D341Med (cell line): Measurements from ENCODE around the gene BCL6.
"Not testable (repeated sequence)": the region's sequence is repeated elsewhere in the genome, so short reads cannot be mapped to it uniquely, and the experiment has no call there.

Source experiments
- DNase-seq: peaks from one replicate; pipeline ENCODE4 v3.0.0; 2012; ENCODE audit warnings: low spot score

The BCL6 gene

DNA sequence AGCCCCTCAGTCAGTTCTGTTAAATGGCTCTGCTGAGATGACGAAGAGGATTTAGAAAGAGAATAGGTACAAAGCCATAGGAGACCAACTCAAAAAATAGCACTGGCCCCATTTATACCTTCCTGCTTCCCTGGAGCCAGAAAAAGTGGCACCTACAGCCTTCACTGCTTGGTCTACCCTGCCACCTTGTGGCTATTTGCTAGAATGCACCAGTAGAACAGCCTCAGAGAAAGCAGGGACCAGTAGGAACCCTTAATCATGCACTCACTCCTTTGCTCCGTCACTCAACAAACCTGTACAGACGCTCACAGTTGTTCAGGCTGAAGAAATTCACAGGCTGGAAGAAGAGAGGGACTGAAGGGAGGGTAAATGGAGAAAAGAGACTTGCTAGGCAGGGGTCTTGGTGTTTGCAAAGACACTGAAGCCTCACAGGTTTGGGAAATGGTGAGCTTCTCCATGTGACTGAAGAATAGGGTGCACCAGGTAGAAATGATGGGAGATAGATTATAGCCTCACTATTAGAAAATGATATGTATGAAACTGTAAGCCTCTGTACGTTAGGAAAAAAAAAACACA is 30.8 kb downstream of the BCL6 start:
- peak; percentile 73 for DNase-seq

DNA sequence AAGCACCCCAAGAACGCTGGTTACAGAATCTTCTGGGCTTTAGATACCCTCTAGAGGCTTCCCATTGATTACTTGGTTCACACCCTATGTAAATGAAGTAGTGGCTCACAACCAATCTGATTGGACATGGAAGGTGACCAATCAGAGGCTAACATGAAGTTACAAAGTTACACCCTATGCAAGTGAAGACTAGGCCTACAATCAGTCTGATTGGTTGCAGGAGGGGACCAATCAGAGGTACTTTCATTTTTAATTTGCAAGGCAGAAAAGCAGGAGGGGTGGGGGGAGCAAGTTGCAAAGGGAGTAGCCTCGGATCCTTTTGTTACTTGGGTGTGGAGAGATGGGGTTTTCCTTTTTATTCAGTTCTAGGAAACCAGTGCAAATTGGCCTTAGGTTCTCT is 31.8 kb downstream of the BCL6 start:
- DNase-seq = no peak

DNA sequence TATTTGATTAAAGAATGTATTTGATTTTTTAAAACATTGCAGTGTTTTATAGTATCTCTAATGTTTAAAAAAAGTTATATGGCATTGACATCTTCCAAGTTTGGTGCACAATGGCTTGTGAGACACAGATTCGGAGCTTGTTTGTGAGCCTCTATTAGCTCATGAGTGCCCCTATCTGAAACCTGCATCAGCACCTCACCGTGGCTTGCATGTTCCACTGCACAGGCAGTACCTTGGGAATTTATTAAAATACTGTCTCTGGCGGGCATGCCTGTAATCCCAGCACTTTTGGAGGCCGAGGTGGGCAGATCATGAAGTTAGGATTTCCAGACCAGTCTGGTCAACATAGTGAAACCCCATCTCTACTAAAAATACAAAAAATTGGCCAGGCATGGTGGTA is 36.1 kb downstream of the BCL6 start:
- no peak for DNase-seq

DNA sequence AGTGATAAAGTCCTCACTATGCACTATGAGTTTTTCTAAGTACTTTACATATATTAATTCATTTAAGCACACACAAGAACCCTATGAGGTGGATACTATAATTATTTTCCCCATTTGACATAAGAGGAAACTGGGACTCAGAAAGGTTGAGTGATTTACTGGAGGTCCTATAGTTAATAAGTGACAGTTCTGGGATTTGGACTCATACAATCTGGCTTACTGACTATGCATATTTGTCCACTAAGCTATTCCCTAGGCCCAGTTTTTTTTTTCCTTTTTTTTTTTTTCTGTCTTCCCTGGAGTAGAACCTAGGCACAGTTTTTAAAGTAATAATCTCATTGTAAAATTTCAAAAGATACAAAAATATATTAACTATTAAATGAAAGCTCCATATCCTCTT is 36.6 kb downstream of the BCL6 start:
- DNase-seq = no peak

DNA sequence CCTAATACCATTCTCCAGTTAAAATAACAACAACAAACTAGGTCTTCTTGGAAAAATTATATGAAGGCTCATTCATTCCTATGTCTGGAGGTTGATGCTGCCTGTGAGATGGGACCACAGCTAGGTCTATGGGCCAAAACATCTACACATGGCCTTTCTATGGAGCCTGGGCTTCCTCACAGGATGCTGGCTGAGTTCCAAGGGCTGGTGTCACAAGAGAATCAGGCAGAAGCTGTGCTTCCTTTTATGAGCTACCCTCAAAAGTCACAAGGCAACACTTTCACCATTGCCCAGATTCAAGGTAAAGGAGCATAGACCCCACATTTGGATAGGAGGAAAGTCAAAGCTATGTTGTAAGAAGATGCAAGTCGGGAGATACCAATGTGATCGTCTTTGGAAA is 38.3 kb downstream of the BCL6 start:
- DNase-seq = no peak

DNA sequence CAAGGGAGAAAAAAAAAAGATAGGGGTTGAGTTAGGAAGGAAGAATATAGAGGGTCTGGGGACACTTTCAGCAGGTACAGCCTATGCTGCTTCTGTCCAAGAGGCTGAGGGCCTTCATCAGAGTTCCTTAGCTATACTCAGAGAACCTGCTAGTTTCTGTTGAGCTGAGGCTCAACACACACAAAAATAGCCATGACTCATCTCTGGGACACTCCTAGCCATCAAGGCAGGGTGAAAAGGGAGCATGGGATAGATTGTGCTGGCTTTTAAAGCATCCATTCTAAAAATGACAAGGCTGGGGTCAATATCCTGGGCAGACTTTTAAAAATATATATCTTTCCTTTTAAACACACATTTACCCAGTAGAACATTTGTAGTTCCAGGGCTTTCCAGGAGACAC is 40.1 kb downstream of the BCL6 start:
- no peak for DNase-seq

DNA sequence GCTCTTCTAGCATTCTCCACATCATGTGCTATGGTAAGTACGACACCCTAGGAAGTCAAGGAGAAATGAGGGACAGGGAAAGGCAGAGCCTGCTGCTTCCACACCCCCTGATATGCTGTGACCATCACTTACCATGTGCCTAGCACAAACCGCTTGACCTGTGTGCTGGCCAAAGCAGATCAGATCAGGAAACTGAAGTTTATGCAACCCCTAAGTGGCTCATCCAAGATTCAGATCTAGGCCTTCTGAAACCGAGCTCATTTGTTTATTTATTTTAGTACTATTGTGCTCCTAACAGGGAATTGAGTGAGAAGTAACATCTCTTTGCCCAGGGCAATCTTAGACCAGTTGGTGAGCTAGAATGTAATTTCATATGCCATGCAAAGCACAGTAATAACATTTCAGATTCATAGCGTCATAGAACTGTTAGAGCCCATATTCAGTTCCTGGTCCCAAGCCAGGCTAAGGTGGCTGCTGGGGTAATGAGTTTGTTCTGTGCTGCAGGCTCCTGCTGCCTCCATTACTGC is 42.7 kb downstream of the BCL6 start, which contains the start of gene RTP2:
Gene RTP2 (minus strand): TSS at position 51 of the 527 bp plus-strand sequence. CDS start 429 bp downstream, outside the sequence.
- no peak for DNase-seq

DNA sequence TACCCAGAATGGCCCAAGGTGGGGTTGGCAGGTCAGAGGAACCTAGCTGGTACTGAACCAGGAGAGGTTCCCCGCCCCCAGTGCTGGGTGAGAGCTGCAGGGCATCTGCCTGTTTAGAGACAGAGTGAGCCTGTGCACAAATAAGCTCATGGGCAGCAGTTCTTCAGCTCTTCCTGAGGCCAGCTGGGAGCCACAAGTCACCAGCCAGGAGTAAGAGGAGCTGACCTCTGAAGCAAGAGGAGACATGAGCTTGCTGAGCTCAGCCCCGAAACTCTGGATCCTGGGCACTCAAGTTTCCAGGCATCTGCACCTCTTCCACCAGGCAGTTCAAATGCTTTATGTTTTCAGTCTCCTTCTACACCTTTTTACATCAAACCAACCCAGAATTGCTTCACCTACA is 45.0 kb downstream of the BCL6 start:
- DNase-seq = no peak

DNA sequence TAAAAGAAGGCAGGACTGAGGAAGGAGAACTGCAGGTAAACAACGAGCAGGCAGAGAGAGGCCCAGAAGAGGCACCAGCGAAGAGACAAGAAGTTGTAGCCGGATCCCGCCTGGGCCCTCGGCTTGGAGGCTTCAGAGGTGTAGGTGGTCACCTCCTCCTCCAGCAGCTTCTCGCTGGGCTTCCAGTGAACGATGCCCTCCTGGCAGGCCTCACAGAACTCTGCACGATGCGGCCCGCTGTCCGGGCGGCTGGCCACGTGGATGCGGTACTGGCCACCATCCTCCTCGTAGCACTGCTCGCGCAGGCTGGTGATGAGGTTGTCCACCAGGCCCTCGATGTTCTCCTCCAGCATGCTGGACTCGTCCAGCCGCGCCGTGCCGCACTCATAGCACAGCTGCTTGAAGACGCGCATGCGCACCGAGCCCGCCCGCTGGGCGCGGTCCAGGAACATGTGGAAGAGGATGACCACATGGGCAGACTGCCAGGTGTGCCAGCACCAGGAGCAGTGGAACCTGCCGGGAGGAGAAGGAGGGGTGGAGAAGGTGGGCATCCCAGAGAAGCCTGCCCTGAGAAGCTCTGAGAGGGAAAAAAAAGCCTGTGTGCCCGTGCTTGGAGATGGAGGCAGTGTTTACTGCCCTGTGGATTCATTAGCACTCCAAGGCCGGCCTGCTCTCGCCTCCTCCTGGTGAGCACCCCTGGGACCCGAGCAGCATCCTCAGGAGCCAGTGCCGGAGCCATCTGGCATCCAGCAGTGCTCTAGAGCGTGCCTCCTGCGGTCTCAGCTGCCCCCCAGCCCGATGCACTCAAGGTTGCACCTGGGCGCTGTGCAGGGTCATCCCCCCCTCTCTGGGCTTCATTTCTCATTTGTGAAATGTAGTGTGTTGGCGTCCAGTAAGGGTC is 46.5 kb downstream of the BCL6 start:
- no peak for DNase-seq

DNA sequence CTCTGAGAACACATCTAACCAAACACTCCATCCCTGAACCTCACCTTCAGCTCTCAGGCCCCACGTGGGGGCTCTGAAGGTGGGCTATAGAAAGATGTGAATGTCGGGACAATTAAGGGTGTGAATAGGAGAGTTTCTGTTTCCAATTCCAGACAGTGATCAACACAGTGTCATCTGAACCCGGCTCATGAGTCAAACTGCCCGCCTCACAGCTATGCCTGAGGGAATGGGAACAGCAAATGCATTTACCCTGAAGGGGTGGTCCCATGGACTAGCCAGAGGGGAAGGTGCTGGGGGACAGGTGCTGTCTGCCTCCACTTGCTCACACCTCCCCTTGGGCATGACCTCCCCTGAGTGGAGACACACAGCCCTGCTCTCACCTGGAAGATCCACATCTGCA is 49.2 kb downstream of the BCL6 start:
- DNase-seq = no peak

DNA sequence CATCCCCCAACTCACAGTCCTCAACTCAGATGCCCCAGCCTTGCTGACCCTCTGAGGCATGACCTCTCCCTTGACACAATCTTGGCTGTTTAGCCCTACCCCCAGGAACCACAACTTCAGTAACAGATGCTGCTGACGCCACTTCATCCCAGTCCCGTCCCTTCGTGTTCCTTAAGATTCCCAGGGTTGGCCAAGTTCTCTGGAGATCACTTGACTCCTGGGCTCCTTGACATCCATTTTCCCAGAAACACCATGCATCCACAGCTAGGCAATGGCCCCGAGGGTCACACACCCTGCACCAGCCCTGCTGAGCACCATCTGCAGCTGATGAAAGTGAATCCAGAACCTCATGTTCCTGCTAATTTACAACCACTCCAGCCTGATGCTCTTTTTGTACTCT is 49.8 kb downstream of the BCL6 start:
- DNase-seq = no peak

DNA sequence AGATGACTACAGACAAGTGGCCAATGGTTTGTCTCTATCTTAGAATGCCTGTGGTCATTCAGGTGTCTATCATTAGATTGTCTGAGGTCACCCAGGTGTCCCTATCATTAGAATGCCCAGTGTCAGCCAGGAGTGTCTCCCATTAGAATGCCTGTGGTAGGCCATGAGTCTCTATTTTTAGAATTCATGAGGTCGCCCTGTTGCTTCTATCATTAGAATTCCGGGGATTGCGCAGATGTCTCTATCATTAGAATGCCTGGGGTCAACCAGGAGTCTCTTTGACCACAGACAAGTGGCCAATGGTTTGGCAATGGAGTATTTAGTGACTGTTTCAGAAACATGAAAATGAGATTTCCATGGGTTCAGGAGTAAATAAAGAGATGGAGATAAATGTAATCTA is 50.5 kb downstream of the BCL6 start:
- no peak for DNase-seq

DNA sequence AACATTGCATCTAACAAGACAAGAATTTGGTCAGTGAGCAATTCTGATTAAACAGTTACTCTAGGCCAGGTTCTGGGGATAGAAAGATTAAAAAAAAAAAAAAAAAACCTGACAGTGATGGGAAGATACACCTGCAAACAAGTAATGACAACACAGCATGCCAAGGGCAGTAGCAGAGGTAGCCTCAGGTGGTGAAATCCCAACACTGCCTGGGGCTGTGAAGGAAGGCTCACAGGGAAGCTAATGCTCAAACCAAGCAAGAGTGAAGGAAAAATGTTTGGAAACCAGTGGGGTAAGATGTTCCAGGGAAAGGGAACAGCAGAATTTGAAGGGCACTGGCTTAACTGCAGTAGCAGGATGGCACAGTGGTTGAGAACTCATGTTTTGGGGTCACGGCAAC is 51.8 kb downstream of the BCL6 start:
- no peak for DNase-seq

DNA sequence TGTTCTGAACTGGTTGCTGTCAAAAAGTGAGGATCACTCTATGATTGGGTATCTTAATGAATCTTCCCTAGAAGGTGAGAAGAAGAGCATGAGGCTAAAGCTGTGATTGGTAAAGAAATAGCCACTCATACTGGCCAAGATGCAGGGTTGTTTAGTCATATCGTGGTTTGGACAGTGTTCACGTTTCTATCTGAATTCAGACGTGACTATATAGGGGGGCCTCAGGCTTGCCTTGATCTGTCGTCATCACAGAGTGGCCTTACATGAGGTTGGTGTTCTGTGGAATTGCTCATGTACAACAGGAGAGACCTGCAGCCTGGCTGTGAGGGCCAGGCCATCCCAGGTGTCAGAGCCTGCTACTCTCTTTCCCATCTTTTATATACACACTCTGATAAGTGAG is 55.3 kb downstream of the BCL6 start:
- no peak for DNase-seq

DNA sequence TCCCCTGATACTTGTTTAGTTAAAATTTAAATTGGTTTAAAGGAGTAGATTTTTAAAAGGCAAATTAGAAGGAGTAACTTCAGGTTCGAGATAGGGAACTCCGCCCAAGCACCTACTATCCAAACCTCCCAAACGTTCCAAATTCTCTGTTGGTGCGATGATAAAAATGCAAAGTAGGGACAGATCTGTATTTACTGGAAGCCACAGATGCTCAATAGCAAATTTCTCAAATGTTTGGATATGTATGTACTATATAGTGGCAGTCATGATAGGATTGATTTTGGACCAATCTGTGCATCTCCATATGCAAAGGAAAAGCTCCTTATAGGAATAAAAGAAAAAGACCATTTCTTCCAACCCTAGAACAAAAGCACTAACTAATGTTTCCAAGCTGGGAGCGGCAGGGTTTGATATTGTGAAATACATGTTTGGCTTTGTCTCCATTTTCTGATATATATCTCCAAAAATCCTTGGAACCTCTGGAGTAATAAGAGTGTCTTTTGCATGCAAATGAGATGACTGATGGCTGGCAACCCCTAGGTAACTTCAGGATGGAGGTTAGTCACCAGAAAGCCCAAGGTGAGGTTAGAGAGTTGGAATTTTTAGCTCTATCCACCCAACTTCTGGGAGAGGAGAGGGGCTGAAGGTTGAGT is 58.5 kb downstream of the BCL6 start:
- DNase-seq = no peak

DNA sequence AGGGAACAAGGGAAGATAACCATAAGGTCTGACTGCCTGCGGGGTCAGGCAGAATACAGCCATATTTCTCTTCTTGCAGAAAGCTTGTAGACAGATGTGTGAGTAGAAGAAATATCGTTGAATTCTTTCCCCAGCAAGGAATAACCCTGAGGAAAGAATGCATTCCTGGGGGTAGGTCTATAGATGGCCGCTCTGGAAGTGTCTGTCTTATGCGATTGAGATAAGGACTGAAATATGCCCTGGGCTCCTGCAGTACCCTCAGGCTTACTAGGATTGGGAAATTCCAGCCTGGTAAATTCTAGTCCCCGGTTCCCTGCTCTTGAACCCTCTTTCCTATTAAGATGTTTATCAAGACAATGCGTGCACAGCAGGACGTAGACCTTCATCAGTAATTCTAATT is 59.3 kb downstream of the BCL6 start:
- DNase-seq = no peak

DNA sequence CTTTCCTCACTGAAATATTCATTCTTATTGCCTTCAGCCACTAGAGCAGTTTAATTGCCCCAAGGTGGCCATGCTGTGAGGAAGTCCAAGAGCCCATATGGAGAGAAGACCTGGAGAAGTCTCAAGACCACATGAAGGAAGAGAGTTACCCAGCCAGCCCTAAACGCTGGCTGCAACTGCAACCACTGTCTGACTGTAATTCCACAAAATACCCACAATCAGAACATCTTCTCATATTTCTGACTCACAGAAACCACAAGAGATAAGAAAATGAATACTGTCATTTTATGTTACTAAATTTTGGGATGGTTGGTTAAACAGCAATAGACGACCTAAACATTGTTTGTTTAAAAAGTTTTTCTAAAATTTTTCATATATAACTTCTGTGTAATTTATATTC is 60.4 kb downstream of the BCL6 start:
- no peak for DNase-seq

DNA sequence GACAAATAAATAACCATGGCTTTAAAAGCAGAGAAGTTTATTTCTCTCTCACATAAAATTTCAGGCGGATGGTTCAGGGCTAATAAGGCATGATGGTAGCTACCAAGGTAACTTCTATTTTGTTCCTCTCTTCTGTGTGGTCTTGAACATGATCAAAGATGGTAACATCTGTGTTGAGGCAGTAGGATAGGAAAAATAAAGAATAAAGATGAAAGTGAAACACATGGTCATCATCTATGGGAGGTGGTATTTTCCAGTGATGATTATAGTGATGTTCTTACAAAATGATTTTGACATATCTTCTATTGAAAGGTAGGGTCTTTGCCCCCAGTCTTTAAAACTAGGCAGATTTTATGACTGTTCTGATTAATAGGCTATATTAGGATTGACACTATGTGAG is 60.8 kb downstream of the BCL6 start:
- no peak for DNase-seq

DNA sequence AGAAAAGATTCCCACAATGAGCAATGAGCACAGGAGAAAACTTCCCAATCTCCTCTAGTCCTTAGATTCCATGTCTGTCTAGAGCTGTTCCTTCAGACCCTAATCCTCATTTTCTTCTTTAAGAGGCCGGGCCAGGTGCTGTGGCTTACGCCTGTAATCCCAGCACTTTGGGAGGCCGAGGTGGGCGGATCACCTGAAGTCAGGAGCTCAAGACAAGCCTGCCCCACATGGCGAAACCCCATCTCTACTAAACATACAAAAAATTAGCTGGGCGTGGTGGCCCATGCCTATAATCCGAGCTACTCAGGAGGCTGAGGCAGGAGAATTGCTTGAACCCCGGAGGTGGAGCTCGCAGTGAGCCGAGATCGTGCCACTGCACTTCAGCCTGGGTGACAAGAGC is 63.5 kb downstream of the BCL6 start:
- not testable (repeated sequence) for DNase-seq

DNA sequence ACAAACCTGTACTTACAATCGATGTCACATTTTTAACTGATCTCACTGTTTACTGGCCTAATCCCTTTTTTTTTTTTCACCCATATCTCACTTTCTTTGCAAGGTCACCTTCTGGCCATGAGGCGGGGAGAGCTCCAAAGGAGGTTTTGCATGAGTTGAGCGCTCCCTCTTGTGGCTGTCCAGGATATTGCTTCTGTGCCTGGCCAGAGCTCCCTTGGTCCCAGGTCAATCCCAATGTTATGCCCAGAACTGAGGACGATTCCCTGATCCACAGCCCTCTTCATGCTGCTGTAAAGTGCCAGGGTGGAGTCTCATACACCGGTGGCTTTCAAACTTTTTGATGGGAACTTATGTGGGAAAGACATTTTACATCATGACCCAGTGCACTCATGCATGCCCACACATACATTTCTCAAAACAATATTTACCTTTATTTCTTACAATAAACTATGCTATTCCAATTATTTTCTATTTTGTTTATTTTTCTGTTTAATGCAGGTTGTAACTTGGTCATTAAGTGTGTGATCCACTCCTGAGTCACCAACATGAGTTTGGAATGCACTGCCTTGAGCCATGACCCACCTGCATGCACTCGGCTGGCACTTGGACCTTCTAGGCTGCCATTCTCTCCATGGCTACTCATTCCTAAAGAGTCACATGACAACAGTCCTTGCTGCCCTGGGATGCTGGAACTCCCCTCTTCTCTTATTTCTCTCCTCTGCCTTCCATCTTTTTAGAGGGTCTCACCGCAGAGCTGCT is 65.5 kb downstream of the BCL6 start:
- peak; percentile 74 for DNase-seq

DNA sequence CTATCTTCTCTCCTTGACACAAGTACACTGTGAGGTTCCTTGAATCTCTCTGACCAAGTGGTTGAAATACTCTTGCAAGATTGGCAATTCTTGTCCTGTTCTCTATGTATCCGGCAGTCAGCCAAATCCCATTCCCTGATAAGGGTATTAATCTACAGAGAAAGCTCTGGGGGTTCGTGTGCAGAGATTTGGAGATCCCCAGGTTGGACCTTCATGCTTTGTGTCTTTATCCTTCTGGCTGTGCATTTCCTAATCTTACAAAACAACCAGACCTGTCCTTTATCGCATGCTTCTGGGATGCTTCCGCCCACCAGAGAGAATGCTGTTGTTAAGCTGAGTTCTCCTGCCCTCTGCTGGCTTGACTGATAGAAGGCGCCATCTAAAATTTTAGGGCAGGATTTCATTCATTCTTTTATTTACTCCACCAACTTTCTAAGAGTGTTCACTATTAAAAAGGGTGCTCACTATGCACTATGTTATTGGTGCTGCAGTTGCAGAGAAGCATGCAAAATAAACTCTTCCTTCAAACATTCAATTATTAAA is 66.5 kb downstream of the BCL6 start:
- DNase-seq = peak; percentile 34

DNA sequence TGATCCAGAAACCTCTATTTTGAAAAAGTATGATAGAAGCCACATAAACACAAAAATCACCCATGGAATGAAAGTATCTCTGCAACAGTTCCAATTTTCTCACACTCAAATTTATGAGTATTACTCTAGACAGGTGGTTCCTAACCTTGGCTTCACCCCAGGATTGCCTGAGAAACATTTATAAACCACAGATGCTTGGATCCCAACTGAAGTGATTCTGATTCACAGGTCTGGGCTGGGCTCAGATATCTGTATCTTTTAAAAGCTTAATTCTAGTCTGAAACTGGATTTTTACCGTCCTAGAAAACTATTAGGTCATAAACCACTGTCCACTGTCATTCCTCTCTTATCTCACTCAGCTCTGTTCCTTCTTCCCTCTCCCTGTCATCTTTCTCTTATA is 67.7 kb downstream of the BCL6 start:
- no peak for DNase-seq
